ENCODE data around the gene PKP3.
A peak's percentile ranks its signal among the peaks of the same experiment; 100 is the strongest.

The PKP3 gene

DNA sequence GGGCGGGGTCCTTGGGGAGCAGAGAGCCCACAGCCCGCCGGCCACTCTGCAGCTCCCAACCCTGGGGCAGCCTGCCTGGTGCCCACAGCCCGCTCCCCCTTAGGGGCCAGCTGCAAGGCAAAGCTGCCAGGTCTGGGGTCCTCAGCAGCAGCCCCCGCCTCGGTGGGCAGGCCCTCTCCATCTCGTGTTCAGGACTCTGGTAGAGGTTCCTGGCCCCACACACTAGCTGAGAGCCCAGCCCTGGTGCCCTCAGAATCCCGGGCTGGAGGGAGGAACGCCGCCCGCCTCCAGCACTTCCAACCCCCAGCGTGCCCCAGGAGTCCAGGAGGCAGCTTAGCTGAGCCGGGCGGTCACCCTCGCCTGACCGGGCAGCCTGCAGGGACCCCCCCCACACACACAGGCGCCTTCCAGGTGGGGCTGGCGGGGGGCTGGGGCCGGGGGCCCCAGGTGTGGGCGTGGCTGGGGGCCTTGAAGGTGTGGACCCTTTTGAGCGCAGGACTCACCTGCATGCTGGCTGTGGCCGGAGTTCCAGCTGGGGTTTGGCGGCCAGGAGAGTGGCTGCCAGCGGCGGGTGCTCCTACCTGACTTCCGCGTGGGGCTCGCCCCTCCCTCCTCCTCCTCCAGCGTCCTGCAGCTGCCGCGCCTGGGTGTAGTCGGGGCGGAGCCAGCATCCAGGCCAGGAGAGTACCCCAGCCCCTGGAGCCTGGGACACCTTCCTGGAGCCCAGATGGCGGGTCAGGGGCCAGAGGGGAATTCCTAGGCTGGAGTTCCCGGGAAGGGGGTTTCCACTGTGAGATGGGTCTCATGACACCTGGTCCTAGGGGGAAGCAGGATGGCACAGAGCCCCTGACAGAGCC, 47.6 kb downstream of the PKP3 start, which contains the start of gene ANO9:
TSS of gene ANO9 (minus strand) at position 594 of the 857 bp plus-strand sequence. CDS start at position 509, 85 bp downstream.
- FAIRE-seq (peak; percentile 90), DNase-seq (ENCODE audit: insufficient read length, low spot score) (peak; percentile 94)
- TF ChIP-seq SPI1 (IDR thresholded peaks at IDR 0.05; ENCODE audit: low read depth, low read length) (no peak), POU2F2 (IDR thresholded peaks at IDR 0.05; ENCODE audit: low read depth, low read length) (no peak), POLR2A (IDR thresholded peaks at IDR 0.05; ENCODE audit: low read depth, low read length) (0 out of 2 replicates have a peak, but pooled peaks have one; percentile 30)

DNA sequence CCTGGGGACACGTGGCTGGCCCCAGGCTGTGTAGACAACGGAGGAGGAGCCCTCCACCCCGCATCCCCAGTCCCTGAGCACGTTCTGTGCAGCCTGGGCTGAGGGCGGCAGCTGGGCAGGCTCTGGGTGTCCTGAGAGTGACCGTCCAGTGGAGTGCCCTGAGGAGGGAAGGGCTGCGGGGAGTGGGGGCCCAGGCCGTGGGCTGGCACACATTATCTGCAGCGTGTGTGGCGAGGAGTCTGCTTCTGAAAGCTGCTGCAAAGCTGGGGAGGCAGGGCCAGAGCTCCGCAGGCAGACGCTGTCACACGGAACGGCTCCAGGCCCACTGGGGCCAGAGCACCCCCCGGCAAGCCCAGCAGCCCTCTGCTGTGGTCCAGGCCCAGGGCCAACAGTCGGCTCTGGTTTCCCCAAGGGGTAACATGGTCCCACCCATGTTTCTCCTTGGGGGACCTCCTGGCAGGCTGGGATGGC, 48.6 kb downstream of the PKP3 start:
- FAIRE-seq (no peak), DNase-seq (ENCODE audit: insufficient read length, low spot score) (no peak)
- TF ChIP-seq POLR2A (IDR thresholded peaks at IDR 0.05; ENCODE audit: low read depth, low read length) (no peak), PAX5 (IDR thresholded peaks at IDR 0.05; ENCODE audit: insufficient read depth, low read length, severe bottlenecking) (no peak), POLR2AphosphoS5 (IDR thresholded peaks at IDR 0.05; ENCODE audit: low read depth, low read length) (no peak), TAF1 (IDR thresholded peaks at IDR 0.05; ENCODE audit: low read depth, low read length) (no peak), POU2F2 (IDR thresholded peaks at IDR 0.05; ENCODE audit: low read depth, low read length) (no peak), SPI1 (IDR thresholded peaks at IDR 0.05; ENCODE audit: low read depth, low read length) (no peak)

DNA sequence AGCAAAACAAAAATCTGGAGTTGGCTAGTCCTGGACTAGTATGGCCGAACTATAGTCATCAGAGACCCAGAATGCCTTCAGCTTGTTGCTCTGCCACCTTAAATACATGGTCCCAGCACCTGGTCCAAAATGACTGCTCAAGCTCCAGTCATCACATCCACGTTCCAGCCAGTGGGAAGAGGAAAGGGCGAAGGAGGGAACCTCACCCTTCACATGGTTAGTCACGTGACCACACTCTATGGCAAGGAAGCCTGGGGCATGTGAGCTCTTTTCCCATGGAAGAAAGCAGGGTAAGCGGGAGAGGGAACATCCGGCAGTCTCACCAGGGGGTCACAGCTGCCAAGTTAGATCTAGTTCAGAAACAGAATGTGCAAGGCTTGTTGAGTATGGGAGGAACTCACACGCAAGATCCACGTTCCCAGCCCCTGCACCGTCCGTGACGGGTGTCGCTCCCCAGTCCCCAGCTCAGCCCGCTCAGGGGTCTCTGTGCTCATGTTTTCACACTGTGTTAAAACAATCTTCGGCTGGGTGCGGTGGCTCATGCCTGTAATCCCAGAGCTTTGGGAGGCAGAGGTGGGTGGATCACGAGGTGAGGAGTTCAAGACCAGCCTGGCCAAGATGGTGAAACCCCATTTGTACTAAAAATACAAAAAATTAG, 49.7 kb downstream of the PKP3 start:
- TF ChIP-seq SPI1 (IDR thresholded peaks at IDR 0.05; ENCODE audit: low read depth, low read length) (no peak), POLR2AphosphoS5 (IDR thresholded peaks at IDR 0.05; ENCODE audit: low read depth, low read length) (no peak), PAX5 (IDR thresholded peaks at IDR 0.05; ENCODE audit: insufficient read depth, low read length, severe bottlenecking) (no peak), TAF1 (IDR thresholded peaks at IDR 0.05; ENCODE audit: low read depth, low read length) (no peak), POLR2A (IDR thresholded peaks at IDR 0.05; ENCODE audit: low read depth, low read length) (no peak), POU2F2 (IDR thresholded peaks at IDR 0.05; ENCODE audit: low read depth, low read length) (no peak)
- DNase-seq (ENCODE audit: insufficient read length, low spot score) = no peak

DNA sequence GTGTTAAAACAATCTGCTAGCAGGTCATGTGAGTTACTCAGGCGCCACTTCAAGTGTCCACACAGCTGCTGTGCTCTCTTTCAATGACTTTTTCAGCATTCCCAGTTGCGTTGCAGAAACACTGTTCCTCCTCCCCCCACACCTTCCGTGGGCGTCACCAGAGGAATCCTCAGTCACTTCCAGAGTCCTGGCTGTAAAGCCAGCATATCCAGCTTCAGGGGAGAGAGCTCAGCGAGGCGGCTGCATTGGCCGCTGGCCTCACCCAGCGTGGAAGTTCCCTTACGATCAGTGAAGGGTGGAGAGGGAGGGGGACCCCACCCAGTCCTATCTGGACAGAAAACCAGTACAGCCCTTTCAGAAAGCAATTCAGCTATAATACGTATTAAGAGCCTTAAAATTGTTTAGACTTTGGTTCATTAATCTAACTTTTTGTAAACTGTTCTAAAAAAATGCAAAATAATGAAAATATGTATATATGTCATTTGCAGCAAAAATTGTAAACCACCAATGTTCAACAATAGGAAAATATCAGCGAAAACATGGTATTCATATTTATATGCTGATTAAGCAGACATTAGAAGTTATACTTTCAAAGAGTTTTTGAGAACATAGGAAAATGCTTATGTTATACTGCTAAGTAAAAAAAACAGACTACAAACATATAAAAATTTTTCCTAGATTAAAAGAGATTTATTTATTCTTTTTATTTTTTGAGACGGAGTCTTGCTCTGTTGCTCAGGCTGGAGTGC, 50.6 kb downstream of the PKP3 start:
- FAIRE-seq (no peak), DNase-seq (ENCODE audit: insufficient read length, low spot score) (no peak)
- no peak for TF ChIP-seq POLR2AphosphoS5 (IDR thresholded peaks at IDR 0.05; ENCODE audit: low read depth, low read length)

More for the DNA sequence above, 49.7 kb downstream of the PKP3 start:
- no peak for FAIRE-seq

DNA sequence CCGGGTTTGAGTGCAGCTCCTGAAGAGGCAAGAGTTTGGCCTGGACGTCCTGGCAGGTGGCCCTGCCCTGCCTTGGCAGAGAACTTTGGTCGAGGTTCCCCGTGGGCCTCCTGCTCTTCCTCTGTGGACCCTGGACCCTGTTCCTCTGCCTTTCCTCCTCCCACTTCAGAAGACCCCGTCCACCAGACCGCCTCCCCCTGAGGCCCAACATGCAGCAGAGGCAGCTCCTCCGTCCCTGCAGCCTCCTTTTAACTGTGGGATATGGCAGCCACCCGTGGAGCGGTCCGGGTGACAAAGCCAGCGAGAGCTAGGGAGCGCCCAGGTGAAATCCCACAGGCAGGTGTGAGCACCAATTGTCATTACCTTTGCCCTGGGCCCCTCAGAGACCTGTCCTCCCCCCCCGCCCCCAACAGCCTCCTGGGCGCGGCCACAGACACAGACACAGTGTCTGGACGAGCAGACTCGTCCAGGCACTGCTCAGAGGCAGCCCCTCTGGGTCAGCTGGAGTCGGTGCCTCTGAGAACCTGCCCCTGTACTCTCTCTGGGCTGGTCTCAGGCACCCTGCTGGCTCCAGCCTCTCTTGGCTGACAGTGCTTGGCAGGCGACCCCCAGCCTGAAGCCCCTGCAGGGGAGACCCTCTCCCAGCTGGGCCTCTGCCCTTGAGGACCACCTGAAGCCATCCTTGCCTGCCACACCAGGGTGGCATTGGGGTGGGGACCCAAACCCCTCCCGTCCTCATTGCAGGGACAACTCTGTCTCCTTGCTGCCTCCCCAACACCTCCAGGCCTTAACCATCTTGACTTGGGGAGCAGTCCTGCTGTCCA, 52.0 kb downstream of the PKP3 start:
- TF ChIP-seq POLR2A (IDR thresholded peaks at IDR 0.05; ENCODE audit: low read depth, low read length) (no peak), PAX5 (IDR thresholded peaks at IDR 0.05; ENCODE audit: insufficient read depth, low read length, severe bottlenecking) (no peak), TAF1 (IDR thresholded peaks at IDR 0.05; ENCODE audit: low read depth, low read length) (no peak), POU2F2 (IDR thresholded peaks at IDR 0.05; ENCODE audit: low read depth, low read length) (no peak), POLR2AphosphoS5 (IDR thresholded peaks at IDR 0.05; ENCODE audit: low read depth, low read length) (no peak), SPI1 (IDR thresholded peaks at IDR 0.05; ENCODE audit: low read depth, low read length) (no peak)
- FAIRE-seq = no peak
- no peak for DNase-seq (ENCODE audit: insufficient read length, low spot score)

DNA sequence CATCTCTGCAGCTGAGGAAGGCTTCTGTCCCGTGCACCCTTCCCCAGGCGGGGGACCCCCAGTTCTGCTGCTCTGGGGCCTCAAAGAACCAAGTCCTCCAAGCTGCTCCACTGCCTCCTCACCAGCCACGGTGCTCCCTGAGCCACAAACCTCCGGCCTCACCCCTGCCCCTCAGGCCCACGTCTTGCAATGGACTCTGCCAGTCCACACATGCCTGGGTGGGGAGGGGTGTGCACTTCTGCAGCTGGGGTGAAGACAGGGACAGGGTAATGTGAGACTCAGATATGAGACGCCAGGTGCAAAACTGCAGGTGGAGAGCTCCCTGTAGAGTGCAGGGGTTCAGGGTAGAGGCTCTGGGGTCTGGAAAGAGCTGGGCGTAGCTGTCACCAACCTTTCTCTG, 52.9 kb downstream of the PKP3 start:
- TF ChIP-seq POLR2A (IDR thresholded peaks at IDR 0.05; ENCODE audit: low read depth, low read length) (no peak), TAF1 (IDR thresholded peaks at IDR 0.05; ENCODE audit: low read depth, low read length) (no peak), POU2F2 (IDR thresholded peaks at IDR 0.05; ENCODE audit: low read depth, low read length) (no peak), PAX5 (IDR thresholded peaks at IDR 0.05; ENCODE audit: insufficient read depth, low read length, severe bottlenecking) (no peak), POLR2AphosphoS5 (IDR thresholded peaks at IDR 0.05; ENCODE audit: low read depth, low read length) (no peak), SPI1 (IDR thresholded peaks at IDR 0.05; ENCODE audit: low read depth, low read length) (no peak)
- DNase-seq (ENCODE audit: insufficient read length, low spot score) (no peak), FAIRE-seq (no peak)

DNA sequence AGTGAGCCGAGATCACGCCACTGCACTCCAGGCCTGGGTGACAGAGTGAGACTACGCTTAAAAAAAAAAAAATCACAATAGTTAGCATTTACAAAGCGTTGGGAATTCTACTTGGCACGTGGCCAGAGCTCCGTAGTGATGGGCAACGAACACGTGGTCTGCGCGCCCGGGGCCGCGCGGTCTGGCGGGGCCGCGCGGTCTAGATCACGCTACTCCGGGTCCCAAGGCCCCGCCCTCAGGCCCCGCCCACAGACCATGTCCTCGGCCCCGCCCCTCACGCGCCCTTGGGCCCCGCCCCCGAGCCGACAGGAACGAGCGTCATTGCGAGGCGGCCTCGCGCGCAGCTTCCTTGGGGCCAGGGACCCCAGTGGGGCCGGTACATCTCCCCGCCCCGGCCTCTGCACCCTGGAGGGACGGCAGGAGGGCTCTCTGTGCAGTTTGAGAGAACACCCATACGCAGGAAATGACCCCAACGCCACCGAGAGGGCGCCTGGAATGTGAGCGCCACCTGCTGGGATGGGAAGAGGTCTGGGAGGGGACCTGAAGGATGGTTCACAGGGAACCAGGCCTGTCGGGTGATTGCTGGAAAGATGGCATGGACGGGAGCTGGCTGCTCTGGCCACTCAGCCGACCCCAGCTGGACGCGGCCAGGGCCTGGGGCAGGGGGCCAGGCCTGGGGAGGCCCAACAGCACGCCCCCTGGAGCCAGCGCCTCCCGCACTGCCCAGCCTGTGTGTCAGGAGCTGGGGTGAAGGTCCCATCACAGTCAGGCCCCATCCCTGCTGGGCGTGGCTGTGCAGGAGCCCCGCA, 54.1 kb downstream of the PKP3 start:
- DNase-seq (ENCODE audit: insufficient read length, low spot score) (peak; percentile 92), FAIRE-seq (peak; percentile 95)
- TF ChIP-seq POLR2A (IDR thresholded peaks at IDR 0.05; ENCODE audit: low read depth, low read length) = peak; percentile 56; the same call in 1 of the 2 replicates
- peak; percentile 61; the same call in 1 of the 2 replicates for TF ChIP-seq POLR2AphosphoS5 (IDR thresholded peaks at IDR 0.05; ENCODE audit: low read depth, low read length)
- TF ChIP-seq PAX5 (IDR thresholded peaks at IDR 0.05; ENCODE audit: insufficient read depth, low read length, severe bottlenecking) = no peak
- no peak for TF ChIP-seq POU2F2 (IDR thresholded peaks at IDR 0.05; ENCODE audit: low read depth, low read length)
- no peak for TF ChIP-seq SPI1 (IDR thresholded peaks at IDR 0.05; ENCODE audit: low read depth, low read length)
- TF ChIP-seq TAF1 (IDR thresholded peaks at IDR 0.05; ENCODE audit: low read depth, low read length) = peak; percentile 40; the same call in 1 of the 2 replicates
